Left ventricle myocardium inferior (tissue), 1 donor: ENCODE data around the gene ADAMTS12. TPM values are rescaled to one million over a fixed set of nuclear protein-coding genes. Genes with fewer than 3 reads are reported as not detected.

ENCODE experiments used
- DNase-seq: peaks from one replicate; pipeline ENCODE4 v3.0.0-alpha.2; 2020
- H3K27ac ChIP-seq: fragments of 200-600 bp; replicated peaks from 2 replicates; pipeline ENCODE4 v1.8.0; 2021
- H3K27me3 ChIP-seq: fragments of 200-600 bp; 2 replicates; pipeline ENCODE4 v1.8.0; 2021; ENCODE audit warnings: low read depth
- H3K36me3 ChIP-seq: fragments of 200-600 bp; 2 replicates; pipeline ENCODE4 v1.8.0; 2021
- H3K4me1 ChIP-seq: fragments of 200-600 bp; 2 replicates; pipeline ENCODE4 v1.8.0; 2021
- H3K4me3 ChIP-seq: fragments of 200-600 bp; 2 replicates; pipeline ENCODE4 v1.8.0; 2021; ENCODE audit warnings: mild to moderate bottlenecking, moderate library complexity
- H3K9me3 ChIP-seq: fragments of 200-600 bp; replicated peaks from 2 replicates; pipeline ENCODE4 v1.8.0; 2021
- CTCF ChIP-seq: fragments of 200-600 bp; IDR thresholded peaks from 2 replicates; pipeline ENCODE4 v1.8.0; 2021; ENCODE audit warnings: antibody characterized with exemption, mild to moderate bottlenecking, borderline replicate concordance
- intact Hi-C: fragments of 100-400 bp; cut with micrococcal nuclease; formaldehyde crosslinking; loops from one replicate; pipeline ENCODE4 v1.11.0; 2022
- total RNA-seq: library from RNA; stranded (reverse); fragmentation: NEBNext Ultra II Directional; extraction: Animal tissue kit (Norgen Biotek cat#: 25700); gene quantifications from one replicate; pipeline ENCODE4 v1.2.1, GENCODE V29; 2021
- donor health status: DM: no; HTN: yes; CAD: no; lungs with severe emphysema.

ADAMTS12 gene
- total RNA-seq, 1 donor from 2014 or later: 0.85 TPM

GRCh38 chr5:33538201-33538600 is 353.6 kb downstream of the ADAMTS12 start:
- Histone ChIP-seq H3K4me3 (no peak overlapping the region), H3K27ac (no peak overlapping the region), H3K36me3 (no peaks in the 10 kb centered on the region), H3K27me3 (no peaks in the 10 kb centered on the region), H3K4me1 (peaks cover 6% of the 10 kb centered on the region), H3K9me3 (no peaks in the 10 kb centered on the region)
- TF ChIP-seq CTCF: no peak
- no peak for DNase-seq
- intact Hi-C loops: no loop called here

- Histone ChIP-seq H3K9me3 (no peaks in the 10 kb centered on the region), H3K27me3 (no peaks in the 10 kb centered on the region), H3K36me3 (no peaks in the 10 kb centered on the region), H3K27ac (no peak overlapping the region), H3K4me3 (no peak overlapping the region), H3K4me1 (peaks cover 6% of the 10 kb centered on the region)
- intact Hi-C loops: no loop called here
- no peak for DNase-seq
- peak; percentile 9 for TF ChIP-seq CTCF
Measured at GRCh38 chr5:33537240-33537639, 354.6 kb downstream of the ADAMTS12 start.

GRCh38 chr5:33536802-33537201 is 355.0 kb downstream of the ADAMTS12 start:
- DNase-seq: no peak
- H3K4me1 ChIP-seq: peaks cover 6% of the 10 kb centered on the region
- H3K27me3 ChIP-seq: no peaks in the 10 kb centered on the region
- TF ChIP-seq CTCF: no peak
- intact Hi-C loops: no loop called here
- H3K9me3 ChIP-seq: no peaks in the 10 kb centered on the region
- H3K4me3 ChIP-seq: no peak overlapping the region
- no peak overlapping the region for H3K27ac ChIP-seq
- H3K36me3 ChIP-seq: no peaks in the 10 kb centered on the region

- intact Hi-C loops: no loop called here
- peaks cover 14% of the 10 kb centered on the region for H3K4me1 ChIP-seq
- H3K27me3 ChIP-seq: no peaks in the 10 kb centered on the region
- no peak overlapping the region for H3K4me3 ChIP-seq
- no peaks in the 10 kb centered on the region for H3K36me3 ChIP-seq
- no peak for DNase-seq
- H3K27ac ChIP-seq: no peak overlapping the region
- no peak for TF ChIP-seq CTCF
- H3K9me3 ChIP-seq: no peaks in the 10 kb centered on the region
Measured at GRCh38 chr5:33531824-33532223, 360.0 kb downstream of the ADAMTS12 start.

- H3K36me3 ChIP-seq: no peaks in the 10 kb centered on the region
- TF ChIP-seq CTCF: no peak
- no peaks in the 10 kb centered on the region for H3K27me3 ChIP-seq
- no peaks in the 10 kb centered on the region for H3K9me3 ChIP-seq
- intact Hi-C loops: no loop called here
- no peak for DNase-seq
- H3K4me3 ChIP-seq: no peak overlapping the region
- H3K27ac ChIP-seq: no peak overlapping the region
- peaks cover 13% of the 10 kb centered on the region for H3K4me1 ChIP-seq
Measured at GRCh38 chr5:33531037-33531298, 360.8 kb downstream of the ADAMTS12 start.
